ENCODE measurements around the gene ASCL3.
"Not testable (repeated sequence)": the region's sequence is repeated elsewhere in the genome, so short reads cannot be mapped to it uniquely, and the experiment has no call there.

The ASCL3 gene, protein sequence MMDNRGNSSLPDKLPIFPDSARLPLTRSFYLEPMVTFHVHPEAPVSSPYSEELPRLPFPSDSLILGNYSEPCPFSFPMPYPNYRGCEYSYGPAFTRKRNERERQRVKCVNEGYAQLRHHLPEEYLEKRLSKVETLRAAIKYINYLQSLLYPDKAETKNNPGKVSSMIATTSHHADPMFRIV

DNA sequence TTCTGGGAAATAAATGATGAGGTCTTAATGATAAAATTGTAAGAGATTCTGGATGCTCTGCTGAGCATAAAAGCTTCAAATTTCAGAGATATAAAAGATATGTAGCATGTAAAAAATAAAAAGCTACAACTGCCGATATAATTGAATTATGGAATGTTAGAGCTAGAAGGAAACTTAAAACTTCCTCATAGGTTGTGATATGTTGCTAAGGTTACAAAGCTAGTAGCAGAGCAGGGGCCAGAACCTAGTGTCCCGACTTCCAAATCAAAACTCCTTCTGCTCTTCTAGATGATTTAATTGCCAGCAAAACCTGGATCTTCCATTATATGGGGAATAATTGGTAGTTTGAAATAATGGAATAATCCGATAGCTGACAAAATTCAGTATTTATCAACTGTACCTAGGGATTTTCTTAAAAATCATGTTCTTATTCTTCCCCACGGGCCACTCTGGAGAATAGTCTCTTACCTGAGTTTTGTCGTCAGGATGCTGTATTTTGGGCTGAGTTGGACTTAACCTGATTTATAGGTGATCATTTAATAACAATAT, at the start of gene ASCL3:
TSS of gene ASCL3 (minus strand) at position 499 of the 549 bp plus-strand sequence. CDS start 4,855 bp downstream, outside the sequence.
- DNase-seq, result no peak

DNA sequence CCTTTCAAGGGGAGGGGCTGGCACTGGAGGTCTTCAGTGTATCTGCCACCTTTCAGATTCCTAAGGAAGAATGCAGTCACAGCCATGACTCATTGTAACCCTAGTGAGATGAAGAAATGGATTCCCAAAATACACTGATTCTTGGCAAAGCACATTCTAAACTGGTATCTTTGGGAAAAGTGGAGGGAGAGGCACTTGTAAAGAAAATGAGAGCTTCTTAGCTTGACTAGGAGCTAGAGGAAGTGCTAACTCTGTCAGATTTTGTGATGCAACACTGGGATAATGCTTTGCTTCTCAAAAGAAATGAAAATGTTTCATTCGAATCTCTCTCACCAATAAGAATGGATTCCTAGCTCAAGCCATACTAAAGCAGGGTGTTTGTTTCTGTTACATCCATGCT, 46.6 kb upstream of the ASCL3 start:
- peak; percentile 43 for DNase-seq

DNA sequence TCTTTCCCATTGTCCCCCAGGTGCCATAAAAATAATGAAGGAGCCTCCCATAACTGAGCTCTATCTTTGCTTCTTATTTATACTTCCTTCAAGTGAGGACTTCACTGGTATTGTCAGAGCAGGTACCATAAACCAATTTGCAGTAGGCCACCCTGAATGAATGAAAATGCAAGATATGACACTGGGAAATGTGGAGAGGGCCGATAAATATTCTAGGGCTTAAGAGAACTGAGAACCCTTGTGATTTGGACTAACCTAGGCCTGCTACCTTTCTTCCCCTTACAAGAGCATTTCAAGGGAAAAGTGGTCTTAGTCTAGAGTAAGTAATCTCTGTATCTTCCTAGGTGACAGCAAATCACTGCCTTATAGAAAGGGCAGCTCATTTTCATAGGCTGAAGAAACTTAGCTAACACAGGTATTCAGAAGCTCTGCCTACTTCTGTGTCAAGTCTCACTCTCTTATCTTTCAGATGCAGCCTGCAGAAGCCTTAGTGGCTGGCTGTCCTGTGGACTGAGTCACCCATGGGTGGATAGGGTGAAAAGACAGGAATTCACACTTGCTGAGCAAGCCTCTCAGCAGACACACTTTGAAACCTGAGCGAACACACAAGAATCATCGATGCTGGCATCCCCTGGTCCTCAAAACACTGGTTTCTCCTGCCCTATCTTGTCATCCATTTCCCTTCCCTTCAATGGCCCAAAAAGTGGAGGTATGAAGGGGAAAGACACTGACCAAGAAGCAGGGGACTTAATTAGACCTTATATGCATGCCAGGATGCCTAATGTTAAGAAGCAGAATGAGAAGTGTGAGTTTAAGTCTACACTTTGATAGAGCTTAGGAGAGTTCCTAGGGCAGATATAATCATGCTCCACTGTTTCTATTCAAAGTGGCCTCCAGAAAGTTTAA, 45.8 kb upstream of the ASCL3 start:
- DNase-seq, result no peak

DNA sequence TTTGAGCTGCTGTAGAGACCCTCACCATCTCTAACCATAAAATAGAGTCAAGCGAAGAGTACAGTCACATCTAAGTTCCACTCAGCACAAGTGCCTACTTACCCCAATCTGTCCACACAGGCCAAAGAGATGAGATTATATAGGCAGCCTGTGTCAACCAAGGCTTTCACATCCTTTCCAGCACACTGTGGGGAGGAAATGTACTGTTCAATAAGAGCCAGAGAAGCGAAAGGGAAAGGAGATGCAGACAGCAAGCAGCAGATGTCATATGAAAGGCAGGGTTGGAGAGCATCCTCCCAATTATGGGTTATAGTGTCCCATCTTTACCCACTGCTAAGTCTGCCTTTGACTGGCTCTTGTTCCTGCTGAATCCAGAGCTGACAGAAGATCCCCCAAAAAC, 44.6 kb upstream of the ASCL3 start:
- no peak for DNase-seq

DNA sequence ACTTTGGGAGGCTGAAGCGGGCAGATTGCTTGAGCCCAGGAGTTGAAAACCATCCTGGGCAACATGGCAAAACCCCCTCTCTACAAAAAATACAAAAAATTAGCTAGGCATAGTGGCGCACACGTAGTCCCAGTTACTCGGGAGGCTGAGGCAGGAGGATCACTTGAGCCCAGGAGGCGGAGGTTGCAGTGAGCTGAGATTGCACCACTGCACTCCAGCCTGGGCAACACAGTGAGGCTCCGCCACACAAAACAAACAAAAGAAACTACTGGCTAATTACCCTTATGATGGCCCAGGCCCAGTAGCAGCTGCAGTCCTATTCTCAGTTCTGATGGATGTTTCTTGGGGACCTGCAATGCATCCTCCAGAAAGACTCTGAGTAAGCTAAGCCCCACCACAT, 44.0 kb upstream of the ASCL3 start:
- not testable (repeated sequence) for DNase-seq

DNA sequence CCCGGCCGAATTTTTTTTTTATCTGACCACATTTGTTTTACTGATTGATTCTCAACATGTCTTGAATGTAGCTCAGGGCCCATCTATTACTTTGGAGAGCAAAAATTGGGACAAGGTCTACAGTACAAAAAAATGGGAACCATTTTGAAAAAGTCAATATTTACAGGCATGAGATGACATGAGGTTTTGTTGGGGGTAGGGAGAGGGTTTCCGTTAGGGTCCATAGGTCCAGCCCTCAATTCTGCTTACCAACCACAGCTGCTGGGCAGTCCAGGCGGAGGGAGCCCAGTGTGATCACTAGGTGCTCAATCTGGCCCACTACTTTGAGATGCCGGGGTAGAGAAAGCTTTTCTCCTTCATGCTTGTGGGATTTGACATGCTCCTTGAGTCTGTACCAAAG, 42.6 kb upstream of the ASCL3 start:
- DNase-seq, result no peak

DNA sequence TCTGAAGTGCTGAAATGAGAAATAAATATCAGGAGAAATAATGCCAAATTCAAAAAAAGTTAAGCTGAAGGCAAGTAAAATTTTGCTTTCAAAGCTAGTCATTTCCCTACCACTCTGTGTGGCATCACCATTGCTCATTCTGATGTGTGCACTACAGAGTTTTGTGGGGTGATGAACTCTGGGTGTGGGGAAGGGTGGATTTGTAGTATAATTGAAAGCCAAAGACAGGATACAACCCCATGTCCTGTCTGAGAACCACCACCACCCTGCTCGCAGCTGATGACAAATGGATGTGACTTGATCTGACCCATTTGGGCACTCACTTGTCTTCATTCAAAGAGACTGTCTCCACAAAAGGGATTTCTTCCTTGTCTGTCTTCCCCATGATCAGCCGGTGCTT, 40.7 kb upstream of the ASCL3 start:
- no peak for DNase-seq

DNA sequence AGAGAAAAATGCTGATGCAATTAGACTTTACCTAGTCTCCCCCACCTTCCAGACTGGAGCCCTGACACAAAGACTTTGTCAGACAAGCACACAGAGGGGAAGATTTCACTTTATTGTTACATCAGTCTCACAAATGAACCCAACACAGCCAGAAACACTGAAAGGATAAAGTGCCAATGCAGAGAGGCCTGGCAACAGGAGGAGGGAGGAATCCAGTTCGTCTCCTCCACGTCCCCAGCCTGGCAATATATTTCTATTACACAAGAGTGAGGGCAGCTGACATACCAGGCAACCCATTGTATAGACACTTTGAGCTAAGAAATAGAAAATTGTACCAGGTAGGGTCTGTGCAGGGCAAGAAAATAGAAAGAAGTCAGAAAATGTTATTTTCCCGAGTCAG, 37.7 kb upstream of the ASCL3 start:
- no peak for DNase-seq

DNA sequence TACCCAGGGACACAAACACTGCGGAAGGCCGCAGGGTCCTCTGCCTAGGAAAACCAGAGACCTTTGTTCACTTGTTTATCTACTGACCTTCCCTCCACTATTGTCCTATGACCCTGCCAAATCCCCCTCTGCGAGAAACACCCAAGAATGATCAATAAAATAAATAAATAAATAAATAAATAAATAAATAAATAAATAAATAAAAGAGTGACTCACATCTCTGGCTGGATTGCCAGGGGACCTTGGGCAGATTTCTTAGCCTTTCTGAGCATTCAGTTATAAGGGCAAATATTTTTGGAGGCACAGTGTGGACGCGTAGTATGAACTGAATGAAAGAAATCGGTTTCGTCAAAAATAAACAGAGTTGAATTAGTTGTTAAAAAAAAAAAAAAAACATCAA, 36.5 kb upstream of the ASCL3 start:
- not testable (repeated sequence) for DNase-seq

DNA sequence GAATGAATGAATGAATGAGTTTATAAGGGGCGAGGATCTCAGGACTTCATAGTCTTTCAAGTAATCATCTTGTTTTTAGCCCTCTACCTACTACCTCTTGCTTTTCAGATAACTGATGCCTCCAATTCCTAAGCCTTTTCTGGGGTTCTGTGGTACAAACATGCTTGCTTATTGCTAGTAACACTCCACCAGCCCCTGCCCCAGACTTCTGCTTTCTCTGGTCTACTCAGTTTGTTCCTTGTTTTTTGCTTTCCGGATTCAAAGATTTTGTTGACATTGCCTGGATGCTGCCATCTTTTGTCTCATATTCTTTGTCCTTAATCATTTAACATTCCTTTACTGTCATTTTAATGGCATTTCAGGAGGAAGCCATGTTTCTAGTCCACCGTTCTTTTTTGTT, 30.3 kb upstream of the ASCL3 start:
- peak; percentile 32 for DNase-seq

DNA sequence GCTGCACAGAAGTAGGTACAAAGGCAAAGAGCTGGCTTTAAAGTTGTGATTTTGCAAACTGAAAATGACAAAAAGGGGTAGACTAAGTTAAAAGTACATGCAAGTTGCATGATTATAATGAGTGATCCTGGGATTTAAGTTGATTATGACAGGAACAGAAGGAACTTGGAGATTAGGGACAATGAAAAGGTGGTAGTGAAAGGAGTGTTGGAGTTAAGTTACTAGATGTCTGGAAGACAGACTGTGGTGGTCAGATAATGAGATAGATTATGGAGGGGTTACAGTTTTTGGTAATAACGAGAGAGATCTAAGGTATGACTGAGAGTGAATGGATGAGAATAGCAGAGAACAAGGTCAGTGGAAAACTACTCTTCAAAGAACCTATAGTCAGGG, 29.1 kb upstream of the ASCL3 start:
- DNase-seq, result no peak

DNA sequence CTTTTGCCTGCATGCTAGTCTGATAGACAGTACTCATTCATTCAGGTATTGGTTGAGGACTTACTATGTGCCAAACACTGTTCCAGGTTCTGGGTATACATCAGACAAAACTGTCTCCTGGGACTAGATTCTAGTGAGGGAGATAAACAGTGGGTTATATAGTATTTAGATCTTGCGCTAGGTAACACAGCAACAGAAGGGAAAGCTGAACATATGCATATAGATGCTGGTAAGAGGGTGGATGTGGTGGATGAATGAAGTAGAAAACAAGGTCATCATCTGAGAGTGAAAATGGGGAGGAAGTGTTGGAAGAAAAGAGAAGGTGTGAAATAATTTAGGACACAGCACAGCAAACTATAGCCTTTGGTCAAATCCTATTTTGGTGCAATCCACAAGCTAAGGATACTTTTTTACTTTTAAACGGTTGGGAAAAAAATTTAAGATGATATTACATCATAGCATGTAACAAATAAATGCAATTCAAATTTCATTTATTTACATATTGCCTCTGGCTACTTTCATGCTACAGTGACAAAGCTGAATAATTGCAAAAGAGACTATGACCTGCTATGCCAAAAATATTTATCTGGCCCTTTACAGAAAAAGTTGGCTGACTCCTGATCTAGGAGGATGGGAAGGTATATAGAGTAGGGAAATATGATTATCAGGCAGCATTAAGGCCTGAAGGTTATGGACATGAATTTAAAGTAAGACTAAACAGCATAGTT, 28.5 kb upstream of the ASCL3 start:
- DNase-seq, result no peak

DNA sequence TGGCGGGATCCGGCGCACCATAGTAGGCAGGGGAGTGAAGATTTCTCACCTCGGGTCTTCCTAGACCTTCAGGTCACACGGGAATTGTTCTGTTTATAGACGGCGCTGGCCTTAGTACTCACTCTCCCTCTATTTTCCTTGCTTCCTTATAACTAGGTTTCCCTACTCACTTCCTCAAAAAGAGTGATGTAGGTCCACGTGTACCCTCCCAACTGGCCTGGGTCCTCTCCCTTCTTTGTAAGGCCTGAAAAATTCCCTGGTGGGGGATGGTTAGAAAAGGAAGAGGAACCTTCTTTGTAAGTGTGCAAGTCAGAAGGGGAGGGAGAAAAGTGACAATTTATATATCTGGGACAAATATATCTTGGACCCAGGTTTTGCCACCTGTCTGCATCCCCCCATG, 24.4 kb upstream of the ASCL3 start:
- DNase-seq, result peak; percentile 29

DNA sequence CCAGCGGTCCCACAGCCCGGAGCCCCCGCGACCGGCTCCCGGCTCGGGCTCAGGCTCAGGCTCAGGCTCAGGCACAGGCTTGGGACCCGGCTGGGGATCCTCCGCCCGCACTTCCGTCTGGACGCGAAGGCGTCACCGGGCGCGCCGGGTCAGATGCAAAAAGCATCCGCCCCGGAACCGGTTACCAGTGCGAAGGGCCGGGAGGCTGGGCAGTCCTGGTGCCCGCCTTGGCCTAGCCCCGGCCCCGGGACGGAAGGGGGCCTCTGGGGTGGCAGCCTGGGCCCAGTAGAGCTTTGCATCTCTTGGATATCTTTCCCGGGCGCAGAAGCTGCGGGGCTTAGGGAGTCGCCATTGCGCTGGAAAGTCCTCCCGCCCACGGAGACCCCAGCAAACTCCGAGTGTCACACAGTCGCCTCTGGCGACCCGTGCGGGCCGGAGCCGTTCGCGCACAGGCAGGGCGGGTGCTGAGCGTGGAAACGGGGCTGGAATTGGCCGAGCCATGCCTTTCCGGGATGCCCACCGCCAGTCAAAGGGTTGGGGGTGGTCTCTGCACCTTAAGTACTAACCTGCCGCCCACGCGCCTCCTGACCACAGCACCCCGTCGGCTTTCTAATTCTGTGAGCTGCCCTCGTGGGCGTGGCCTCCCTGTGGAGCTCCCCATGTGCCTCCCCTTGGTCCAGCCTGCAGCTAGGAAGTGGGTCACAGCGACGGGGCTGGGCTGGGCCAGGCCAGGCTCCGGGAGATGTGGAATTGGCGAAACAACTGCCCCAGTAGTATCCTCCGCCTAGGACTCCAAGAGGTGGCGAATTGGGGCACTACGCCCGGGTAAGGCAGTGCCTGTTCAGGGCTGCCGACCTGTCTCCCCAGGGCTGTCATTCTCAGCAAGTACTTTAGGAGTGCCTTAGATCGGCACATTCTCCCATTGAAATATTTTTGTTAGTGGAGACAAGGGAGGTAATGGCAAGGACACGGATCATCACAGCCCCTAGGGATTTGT, 21.8 kb upstream of the ASCL3 start, which contains the start of gene TMEM9B:
TSS of gene TMEM9B (minus strand) at position 119 of the 997 bp plus-strand sequence. CDS start 129 bp downstream, outside the sequence.
- peak; percentile 72 for DNase-seq

DNA sequence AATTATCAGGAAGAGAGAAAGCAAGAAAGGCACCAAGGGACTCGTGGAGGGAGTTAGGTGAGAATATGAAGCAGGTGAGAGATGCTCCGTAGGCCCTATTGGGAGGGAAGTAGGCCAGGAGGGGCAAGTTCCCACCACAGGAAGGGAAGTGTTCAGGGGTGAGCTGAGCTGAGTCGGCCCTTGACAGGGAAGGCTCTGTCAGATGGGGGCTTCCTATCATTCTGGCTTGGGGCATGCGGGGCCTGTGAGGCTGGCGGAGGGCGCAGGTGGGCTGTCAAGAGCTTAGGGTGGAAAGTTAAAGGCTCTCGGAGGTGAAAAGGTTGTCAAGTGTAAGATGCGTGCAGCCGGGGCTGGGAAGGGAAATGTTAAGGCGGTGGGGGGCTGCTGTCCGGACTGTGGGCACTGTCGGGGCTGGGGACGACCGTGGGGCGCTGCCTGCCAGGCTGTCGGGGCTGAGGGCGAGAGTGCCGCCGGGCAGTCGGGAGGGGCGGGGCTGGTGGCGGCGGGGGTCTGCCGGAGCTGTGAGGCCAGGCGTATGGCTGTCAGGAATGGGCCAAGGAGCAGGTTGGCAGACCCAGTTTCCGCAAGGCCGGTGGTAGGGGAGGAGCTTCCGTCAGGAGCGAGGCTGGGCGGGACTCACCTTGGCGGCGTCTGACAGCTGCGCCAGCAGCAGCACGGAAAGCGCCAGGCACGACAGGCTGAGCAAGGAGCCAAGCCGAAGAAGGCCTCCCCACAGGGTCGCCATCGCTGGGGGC, 20.9 kb upstream of the ASCL3 start:
- peak; percentile 61 for DNase-seq

DNA sequence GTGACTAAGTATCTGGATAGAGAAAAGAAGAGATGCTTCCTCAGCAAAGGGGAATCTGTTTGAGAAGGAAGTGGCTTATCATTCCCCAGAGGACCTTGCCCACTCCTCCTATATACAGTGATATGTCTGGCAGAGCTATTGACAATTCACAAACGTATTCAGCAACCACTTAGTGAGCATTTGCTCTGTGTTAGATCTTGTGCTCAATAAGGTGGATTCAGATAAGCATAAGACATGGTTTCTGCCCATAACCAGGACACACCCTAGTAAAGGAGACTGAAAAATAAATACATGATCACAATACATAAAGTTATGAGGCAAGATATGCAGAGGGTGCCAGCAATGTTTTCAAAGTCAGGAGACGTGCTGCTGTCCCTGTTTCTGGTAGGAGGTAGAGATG, 20.0 kb upstream of the ASCL3 start:
- DNase-seq, result no peak

DNA sequence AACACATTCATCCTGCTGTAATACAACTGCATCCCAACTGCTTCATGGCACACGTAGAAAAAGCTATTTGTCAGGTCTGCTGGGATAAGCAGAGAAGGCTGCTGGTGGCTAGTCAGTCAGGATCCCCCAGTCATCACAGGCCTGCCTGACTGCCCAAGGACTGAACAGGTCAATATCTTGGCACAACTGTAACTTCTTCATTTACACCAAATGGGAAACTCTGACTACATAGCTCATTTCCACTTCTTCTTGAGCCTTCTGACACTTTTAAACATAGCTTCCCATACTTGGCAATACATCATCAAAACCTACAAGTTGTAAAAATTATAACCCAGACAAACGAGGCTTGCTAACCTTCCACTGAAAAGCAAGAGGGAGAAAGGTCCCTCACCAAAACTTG, 18.6 kb upstream of the ASCL3 start:
- peak; percentile 18 for DNase-seq

DNA sequence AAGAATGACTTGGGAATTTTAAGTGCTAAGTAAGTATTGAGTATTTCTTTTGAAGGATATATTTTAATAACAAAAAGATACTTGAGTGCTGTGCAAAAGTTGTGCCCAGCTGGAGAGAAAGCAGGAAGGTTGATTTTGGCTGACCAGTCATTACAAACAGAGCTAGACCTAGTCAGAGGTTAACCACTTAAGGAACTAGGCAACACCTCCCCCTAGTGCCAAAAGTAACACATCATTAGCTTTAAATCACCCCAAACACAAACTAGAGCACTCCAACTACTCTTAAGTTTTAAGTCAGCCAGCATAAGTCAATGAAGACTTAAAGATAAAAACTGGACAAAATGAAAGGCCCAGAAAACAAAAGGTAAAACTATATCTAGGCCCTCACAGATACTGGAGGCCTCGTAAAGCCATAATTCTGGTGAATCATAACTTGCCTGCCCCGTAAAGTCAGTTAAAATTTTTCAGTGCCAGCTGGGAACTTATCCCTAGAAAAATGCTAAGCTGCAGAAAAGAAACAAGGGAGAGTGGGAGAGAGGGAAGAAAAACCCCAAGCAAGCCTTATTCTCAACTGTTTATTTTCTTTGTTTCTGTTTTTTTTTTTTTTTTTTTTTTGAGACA, 16.8 kb upstream of the ASCL3 start:
- DNase-seq, result peak; percentile 82

DNA sequence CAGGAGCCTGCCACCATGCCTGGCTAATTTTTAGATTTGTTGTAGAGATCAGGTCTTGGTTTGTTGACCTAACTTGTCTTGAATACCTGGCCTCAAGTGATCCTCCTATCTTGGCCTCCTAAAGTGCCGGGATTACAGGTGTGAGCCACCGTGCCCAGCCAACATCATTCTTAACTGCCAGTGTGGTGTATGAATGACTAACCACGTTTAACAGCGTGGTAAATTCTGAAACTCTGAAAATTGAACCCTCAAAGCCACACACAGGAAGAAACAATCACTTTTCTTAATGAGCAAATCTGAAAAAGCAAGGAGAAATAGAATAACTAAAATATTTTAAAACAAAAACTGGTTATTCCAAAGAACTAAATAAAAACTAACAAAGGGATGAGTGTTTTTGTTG, 14.0 kb upstream of the ASCL3 start:
- no peak for DNase-seq

DNA sequence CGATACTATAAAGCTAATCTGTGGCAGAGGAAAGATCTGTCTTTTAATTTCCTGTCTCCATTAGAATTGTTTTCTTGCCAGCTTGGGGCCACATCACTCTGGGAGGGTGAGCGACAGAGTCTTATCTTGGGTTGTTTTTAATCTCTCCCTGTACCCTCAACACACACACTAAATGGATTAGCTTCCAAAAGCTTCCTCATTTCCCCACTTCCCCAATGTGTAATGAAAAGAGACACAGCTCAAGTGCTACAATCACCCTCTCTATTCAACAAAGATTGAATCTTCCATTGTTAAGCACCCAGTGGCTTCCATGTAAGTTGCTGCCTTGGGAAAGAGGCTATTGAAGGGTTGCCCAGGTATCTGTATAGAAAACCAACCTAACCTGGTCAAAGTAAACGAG, 6.1 kb upstream of the ASCL3 start:
- DNase-seq, result peak; percentile 77
